Lower lobe of right lung (tissue), 2 donors: ENCODE results near the gene SLC19A3. TPM values are rescaled to one million over a fixed set of nuclear protein-coding genes. Genes with fewer than 3 reads are reported as not detected.
"Not testable (repeated sequence)": the region's sequence is repeated elsewhere in the genome, so short reads cannot be mapped to it uniquely, and the experiment has no call there.

Experiments
- ATAC-seq, 2 donors: fragments of 200-7000 bp; cut with Tn5 transposase; one replicate each; pipeline ENCODE4 v1.9.1; 2020 to 2022; ENCODE audit warnings: mild to moderate bottlenecking in 2 of 2, moderate library complexity in 2 of 2
- DNase-seq: peaks from one replicate; pipeline ENCODE4 v3.0.0-alpha.2; 2020
- H3K27ac ChIP-seq: fragments of 200-600 bp; one replicate; pipeline ENCODE4 v1.8.0; 2022
- H3K27me3 ChIP-seq: fragments of 200-600 bp; one replicate; pipeline ENCODE4 v1.8.0; 2022; ENCODE audit warnings: low read depth
- H3K36me3 ChIP-seq: fragments of 200-600 bp; one replicate; pipeline ENCODE4 v1.8.0; 2022; ENCODE audit warnings: mild to moderate bottlenecking
- H3K4me1 ChIP-seq: fragments of 200-600 bp; one replicate; pipeline ENCODE4 v1.8.0; 2022
- H3K4me3 ChIP-seq: fragments of 200-600 bp; one replicate; pipeline ENCODE4 v1.8.0; 2022; ENCODE audit warnings: mild to moderate bottlenecking
- H3K9me3 ChIP-seq: fragments of 200-600 bp; one replicate; pipeline ENCODE4 v1.8.0; 2022
- intact Hi-C: fragments of 100-400 bp; cut with DNase I; formaldehyde crosslinking; loops from one replicate; pipeline ENCODE4 v1.11.0; 2022
- total RNA-seq: library from RNA; stranded (reverse); fragmentation: NEBNext Ultra II Directional; extraction: Animal tissue kit (Norgen Biotek cat#: 25700); gene quantifications from one replicate; pipeline ENCODE4 v1.2.1, GENCODE V29; 2021
- TF ChIP-seq, protein P1 (sequence below): fragments of 200-600 bp; IDR thresholded peaks from one replicate; pipeline ENCODE4 v1.8.0; 2022; ENCODE audit warnings: antibody characterized with exemption, mild to moderate bottlenecking
- donor health status: DM: no; HTN: yes; CAD: no; lungs with severe emphysema.

SLC19A3 gene
- total RNA-seq, 1 donor from 2014 or later = 40.7 TPM

DNA sequence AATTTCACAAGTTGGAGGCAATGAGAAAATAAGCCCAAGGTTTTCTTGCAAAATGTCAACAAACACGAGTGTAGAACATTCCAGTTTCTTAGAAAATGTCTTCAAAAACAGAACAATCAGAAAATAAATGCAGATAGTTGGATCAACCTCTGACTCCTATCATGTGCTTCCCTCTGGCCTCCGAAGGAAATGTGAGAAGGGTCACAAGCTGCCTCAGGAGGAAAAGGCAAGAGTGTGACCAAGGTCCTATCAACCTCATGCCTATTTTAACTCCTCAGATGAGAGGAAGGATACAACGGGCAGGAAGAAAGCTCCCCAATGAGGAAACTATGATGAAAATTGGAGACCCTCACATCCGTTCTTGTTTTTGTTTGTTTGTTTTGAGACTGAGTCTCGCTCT is 43.3 kb downstream of the SLC19A3 start:
- intact Hi-C loops = no loop called here
- peak; percentile 47 to 62 for ATAC-seq
- H3K27me3 ChIP-seq = no peaks in the 10 kb centered on the region
- no peak overlapping the region for H3K4me3 ChIP-seq
- no peak for DNase-seq
- H3K36me3 ChIP-seq = no peaks in the 10 kb centered on the region
- no peaks in the 10 kb centered on the region for H3K4me1 ChIP-seq
- TF ChIP-seq, protein P1, sequence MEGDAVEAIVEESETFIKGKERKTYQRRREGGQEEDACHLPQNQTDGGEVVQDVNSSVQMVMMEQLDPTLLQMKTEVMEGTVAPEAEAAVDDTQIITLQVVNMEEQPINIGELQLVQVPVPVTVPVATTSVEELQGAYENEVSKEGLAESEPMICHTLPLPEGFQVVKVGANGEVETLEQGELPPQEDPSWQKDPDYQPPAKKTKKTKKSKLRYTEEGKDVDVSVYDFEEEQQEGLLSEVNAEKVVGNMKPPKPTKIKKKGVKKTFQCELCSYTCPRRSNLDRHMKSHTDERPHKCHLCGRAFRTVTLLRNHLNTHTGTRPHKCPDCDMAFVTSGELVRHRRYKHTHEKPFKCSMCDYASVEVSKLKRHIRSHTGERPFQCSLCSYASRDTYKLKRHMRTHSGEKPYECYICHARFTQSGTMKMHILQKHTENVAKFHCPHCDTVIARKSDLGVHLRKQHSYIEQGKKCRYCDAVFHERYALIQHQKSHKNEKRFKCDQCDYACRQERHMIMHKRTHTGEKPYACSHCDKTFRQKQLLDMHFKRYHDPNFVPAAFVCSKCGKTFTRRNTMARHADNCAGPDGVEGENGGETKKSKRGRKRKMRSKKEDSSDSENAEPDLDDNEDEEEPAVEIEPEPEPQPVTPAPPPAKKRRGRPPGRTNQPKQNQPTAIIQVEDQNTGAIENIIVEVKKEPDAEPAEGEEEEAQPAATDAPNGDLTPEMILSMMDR = no peak
- no peaks in the 10 kb centered on the region for H3K9me3 ChIP-seq
- H3K27ac ChIP-seq = no peak overlapping the region

DNA sequence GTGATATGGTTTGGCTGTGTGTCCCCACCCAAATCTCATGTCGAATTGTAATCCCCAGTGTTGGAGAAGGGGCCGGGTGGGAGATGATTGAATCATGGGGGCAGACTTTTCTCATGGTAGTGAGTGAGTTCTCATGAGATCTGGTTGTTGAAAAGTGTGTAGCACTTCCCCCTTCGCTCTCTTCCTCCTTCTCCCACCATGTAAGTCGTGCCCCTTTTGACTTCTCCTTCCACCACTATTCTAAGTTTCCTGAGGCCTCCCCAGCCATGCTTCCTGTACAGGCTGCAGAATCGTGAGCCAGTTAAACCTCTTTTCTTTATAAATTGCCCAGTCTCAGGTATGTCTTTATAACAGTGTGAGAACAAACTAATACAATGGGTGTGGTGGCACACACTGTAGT is 44.2 kb downstream of the SLC19A3 start:
- H3K4me3 ChIP-seq, DNase-seq, H3K27ac ChIP-seq, H3K9me3 ChIP-seq, H3K36me3 ChIP-seq, intact Hi-C loops, H3K27me3 ChIP-seq, H3K4me1 ChIP-seq: not testable (repeated sequence)
- peak in 1 of 2 donors; percentile 20 for ATAC-seq

DNA sequence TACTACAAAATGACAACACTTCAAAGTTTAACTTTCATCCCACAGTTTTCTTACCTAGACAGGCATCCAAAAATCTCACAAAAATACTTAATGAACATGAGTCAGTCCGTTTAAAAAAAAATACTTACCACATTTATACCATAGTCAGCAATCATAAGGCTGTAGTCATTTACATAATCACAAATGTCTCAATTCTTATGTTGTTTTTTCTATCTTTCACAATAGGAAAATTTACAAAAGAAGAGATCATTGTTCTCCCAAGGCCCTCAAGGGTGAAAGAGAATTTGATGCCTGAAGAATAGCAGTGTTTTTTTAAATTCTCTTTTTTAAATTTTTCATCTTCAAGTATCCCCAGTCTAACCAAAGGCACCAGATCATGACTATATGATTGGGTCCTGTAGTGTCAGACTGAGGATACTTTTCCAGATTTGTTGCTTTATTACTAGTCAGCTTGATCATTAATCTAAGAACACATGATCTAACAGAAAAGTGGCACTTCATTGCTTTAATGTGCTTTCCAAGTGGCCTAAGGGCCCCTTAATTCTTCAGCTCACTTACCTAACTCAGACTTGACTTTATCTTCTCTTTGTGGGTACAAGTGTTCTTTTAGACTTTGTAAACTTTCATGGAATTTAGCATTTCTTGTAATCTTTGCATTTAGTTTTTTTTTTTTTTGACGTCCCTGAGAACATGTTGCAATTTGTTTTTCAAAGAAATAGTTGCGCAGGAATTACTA is 46.5 kb downstream of the SLC19A3 start:
- ATAC-seq (peak in 1 of 2 donors; percentile 75), DNase-seq (no peak)
- Histone ChIP-seq H3K9me3 (no peaks in the 10 kb centered on the region), H3K4me3 (no peak overlapping the region), H3K27me3 (no peaks in the 10 kb centered on the region), H3K36me3 (no peaks in the 10 kb centered on the region), H3K27ac (no peak overlapping the region), H3K4me1 (no peaks in the 10 kb centered on the region)
- intact Hi-C loops = no loop called here
- TF ChIP-seq, protein P1 = no peak

DNA sequence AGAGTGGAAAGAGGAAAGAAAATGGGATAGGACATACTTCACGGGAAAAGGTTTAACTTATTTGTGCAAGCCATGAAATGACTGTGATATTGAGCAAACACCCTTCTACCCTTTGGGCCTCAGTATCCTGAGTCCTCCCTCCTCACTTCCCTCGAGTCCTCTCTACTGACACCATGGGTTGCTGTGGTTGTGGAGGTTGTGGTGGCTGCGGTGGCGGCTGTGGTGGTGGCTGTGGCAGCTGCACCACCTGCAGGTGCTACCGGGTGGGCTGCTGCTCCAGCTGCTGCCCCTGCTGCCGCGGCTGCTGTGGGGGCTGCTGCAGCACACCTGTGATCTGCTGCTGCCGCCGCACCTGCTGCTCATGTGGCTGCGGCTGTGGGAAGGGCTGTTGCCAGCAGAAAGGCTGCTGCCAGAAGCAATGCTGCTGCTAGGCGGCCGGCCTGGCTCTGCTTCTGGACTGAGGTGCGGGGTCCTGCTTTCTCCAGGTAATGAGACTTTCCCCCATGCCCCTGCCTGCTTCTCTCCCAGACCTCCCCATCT is 51.1 kb downstream of the SLC19A3 start, which contains the start of gene SCYGR5:
SCYGR5 (plus strand) TSS at position 174 of the 540 bp plus-strand sequence; CDS start at position 174, 0 bp downstream.
- H3K27ac ChIP-seq, H3K27me3 ChIP-seq, H3K36me3 ChIP-seq, DNase-seq, H3K9me3 ChIP-seq, H3K4me1 ChIP-seq, ATAC-seq, H3K4me3 ChIP-seq, intact Hi-C loops: not testable (repeated sequence)

DNA sequence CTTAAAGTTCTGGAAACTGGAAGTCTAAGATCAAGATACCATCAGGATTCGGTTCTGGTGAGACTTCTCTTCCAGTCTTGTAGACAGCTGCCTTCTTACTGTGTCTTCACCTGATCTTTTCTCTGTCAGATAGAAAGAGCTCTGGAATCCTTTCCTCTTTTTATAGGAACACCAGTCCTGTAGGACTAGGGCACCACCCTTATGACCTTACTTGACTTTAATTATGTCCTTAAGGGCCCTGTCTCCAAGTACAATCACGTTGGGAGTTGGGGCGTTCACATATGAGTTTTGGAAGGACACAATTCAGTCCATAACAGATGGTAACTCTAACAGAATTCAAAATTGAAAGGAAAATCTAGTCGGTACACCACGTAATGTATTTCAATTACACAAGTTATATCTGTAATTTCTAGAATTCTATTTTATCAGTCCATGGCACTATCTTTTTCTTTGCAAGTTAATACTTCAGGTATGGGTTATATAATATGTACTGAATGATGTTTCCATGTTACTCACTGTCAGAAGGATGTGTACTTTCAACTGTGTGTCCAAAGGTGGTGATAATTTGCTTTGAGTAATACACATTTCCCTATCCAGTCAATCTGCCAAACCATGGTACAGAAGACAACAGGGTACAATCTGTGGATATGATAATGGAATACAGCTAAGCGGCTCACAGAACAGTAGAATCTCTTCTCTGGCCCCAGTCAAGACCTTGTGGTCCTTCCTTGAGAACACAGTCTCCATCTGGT is 52.5 kb downstream of the SLC19A3 start:
- no peak overlapping the region for H3K27ac ChIP-seq
- no peak overlapping the region for H3K4me3 ChIP-seq
- TF ChIP-seq, protein P1 = no peak
- no peaks in the 10 kb centered on the region for H3K4me1 ChIP-seq
- H3K9me3 ChIP-seq = no peaks in the 10 kb centered on the region
- ATAC-seq (no peak), DNase-seq (no peak)
- no peaks in the 10 kb centered on the region for H3K27me3 ChIP-seq
- H3K36me3 ChIP-seq = no peaks in the 10 kb centered on the region
- intact Hi-C loops = no loop called here

DNA sequence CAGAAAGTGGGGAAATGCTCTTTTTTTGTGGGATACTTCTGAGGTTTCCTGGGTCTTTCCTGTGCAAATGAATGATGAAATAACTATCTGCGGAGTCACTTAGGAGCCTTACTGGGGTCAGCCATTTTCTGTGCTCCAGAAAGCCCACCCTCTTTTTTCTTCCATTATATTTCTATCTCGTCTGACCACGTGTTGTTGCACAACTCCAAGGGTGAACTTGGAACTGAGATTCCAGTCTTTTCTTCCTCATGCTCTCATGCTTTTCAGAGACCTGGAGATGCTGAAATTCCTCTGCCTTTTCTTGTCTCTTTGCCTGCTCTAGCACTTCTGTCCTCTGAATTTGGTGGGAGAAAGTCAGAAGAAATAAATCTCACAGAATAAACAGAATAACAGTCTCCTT is 56.0 kb downstream of the SLC19A3 start:
- Histone ChIP-seq H3K27me3 (no peaks in the 10 kb centered on the region), H3K9me3 (no peaks in the 10 kb centered on the region), H3K4me1 (peaks cover 6% of the 10 kb centered on the region), H3K27ac (no peak overlapping the region), H3K4me3 (no peak overlapping the region), H3K36me3 (no peaks in the 10 kb centered on the region)
- intact Hi-C loops = no loop called here
- no peak for DNase-seq
- TF ChIP-seq, protein P1 = no peak
- ATAC-seq = no peak
